SK-N-SH (cell line): ENCODE results near the gene SYNE2. TPM values are rescaled to one million over a fixed set of nuclear protein-coding genes. Genes with fewer than 3 reads are reported as not detected.

Source experiments
- CTCF ChIA-PET: fragments of 300-600, 350-600 bp; formaldehyde crosslinking; extraction: SDS; loops from one replicate; lab custom pipeline; 2021; lab: Yijun Ruan, JAX
- POLR2A ChIA-PET: fragments of 350-600 bp; sonication (Branson Sonifier 250); formaldehyde crosslinking; extraction: SDS; loops from one replicate; lab custom pipeline; 2020; ENCODE audit warnings: antibody characterized with exemption, inconsistent platforms; lab: Yijun Ruan, JAX
- DNase-seq: peaks from one replicate; pipeline ENCODE4 v3.0.0; 2012
- H2AFZ ChIP-seq: fragments of 200-600 bp; sonication (generic); 2 replicates; pipeline ENCODE4 v1.8.1; 2016; ENCODE audit warnings: antibody characterized with exemption, mild to moderate bottlenecking, low read depth
- H3F3A ChIP-seq: fragments of 200-600 bp; sonication (generic); replicated peaks from 2 replicates; pipeline ENCODE3; 2016; ENCODE audit warnings: antibody characterized with exemption, mild to moderate bottlenecking; ENCODE audit not compliant: insufficient read depth
- H3K27ac ChIP-seq, 2 experiments: fragments of 200-500 bp in 1 of 2; fragments of 200-600 bp in 1 of 2; sonication (Bioruptor generic) in 1 of 2; sonication (generic), shearing (Covaris generic) in 1 of 2; 2 replicates each; pipeline versions ENCODE4 v1.5.1 to v1.6.1; 2014 to 2016; ENCODE audit warnings: low read depth in 2 of 2, inconsistent platforms in 1 of 2, low read length in 1 of 2, mild to moderate bottlenecking in 1 of 2, mixed read lengths in 1 of 2
- H3K27me3 ChIP-seq: fragments of 200-600 bp; sonication (generic), shearing (Covaris generic); 2 replicates; pipeline ENCODE4 v1.6.1; 2016; ENCODE audit warnings: mixed run types; ENCODE audit not compliant: insufficient read depth
- H3K36me3 ChIP-seq, 2 experiments: fragments of 200-500 bp in 1 of 2; fragments of 200-600 bp in 1 of 2; sonication (Bioruptor generic) in 1 of 2; sonication (generic) in 1 of 2; replicated peaks in 1 of 2; 2 replicates each; pipeline versions ENCODE3 to v1.5.1; 2014 to 2016; ENCODE audit warnings: low read length in 1 of 2, mild to moderate bottlenecking in 1 of 2; ENCODE audit not compliant: insufficient read depth in 2 of 2, control insufficient read depth in 1 of 2
- H3K4me1 ChIP-seq, 2 experiments: fragments of 200-500 bp in 1 of 2; fragments of 200-600 bp in 1 of 2; sonication (Bioruptor generic) in 1 of 2; sonication (generic), shearing (Covaris generic) in 1 of 2; 2 replicates each; pipeline versions ENCODE4 v1.5.1 to v1.6.1; 2014 to 2016; ENCODE audit warnings: low read depth in 1 of 2, low read length in 1 of 2, mixed run types in 1 of 2; ENCODE audit not compliant: insufficient read depth in 2 of 2, control insufficient read depth in 1 of 2
- H3K4me2 ChIP-seq: fragments of 200-600 bp; sonication (generic), shearing (Covaris generic); 2 replicates; pipeline ENCODE4 v1.6.1; 2017; ENCODE audit warnings: mixed run types
- H3K4me3 ChIP-seq, 2 experiments: fragments of 200-500 bp in 1 of 2; fragments of 200-600 bp in 1 of 2; sonication (Bioruptor generic) in 1 of 2; sonication (generic), shearing (Covaris generic) in 1 of 2; 2 replicates each; pipeline versions ENCODE4 v1.5.1 to v1.8.1; 2014 to 2016; ENCODE audit warnings: low read depth in 2 of 2, inconsistent platforms in 1 of 2, low read length in 1 of 2, mild to moderate bottlenecking in 1 of 2, mixed read lengths in 1 of 2, moderate library complexity in 1 of 2
- H3K79me2 ChIP-seq: fragments of 200-600 bp; sonication (generic); 2 replicates; pipeline ENCODE4 v1.8.1; 2017; ENCODE audit warnings: mild to moderate bottlenecking; ENCODE audit not compliant: insufficient read depth
- H3K9ac ChIP-seq: fragments of 200-600 bp; sonication (generic); 2 replicates; pipeline ENCODE4 v1.6.1; 2017; ENCODE audit warnings: mixed run types
- H3K9me2 ChIP-seq: fragments of 200-600 bp; sonication (generic); 2 replicates; pipeline ENCODE4 v1.6.1; 2017; ENCODE audit warnings: mixed run types
- H3K9me3 ChIP-seq: fragments of 200-600 bp; sonication (generic); 2 replicates; pipeline ENCODE4 v1.6.1; 2017; ENCODE audit warnings: mixed run types, mild to moderate bottlenecking, moderate library complexity
- H4K20me1 ChIP-seq: fragments of 200-600 bp; sonication (generic); 2 replicates; pipeline ENCODE4 v1.6.1; 2017; ENCODE audit warnings: mild to moderate bottlenecking, mixed run types; ENCODE audit not compliant: insufficient read depth
- ELF1 ChIP-seq: IDR thresholded peaks from 2 replicates; pipeline ENCODE4 v1.4.0; 2012
- EZH2phosphoT487 ChIP-seq: fragments of 200-600 bp; sonication (generic); IDR thresholded peaks from 2 replicates; pipeline ENCODE4 v1.6.1; 2017; ENCODE audit warnings: low read depth, mixed run types, mild to moderate bottlenecking, antibody characterized with exemption, moderate library complexity, borderline replicate concordance
- MXI1 ChIP-seq: IDR thresholded peaks from 2 replicates; pipeline ENCODE4 v1.6.1; 2012; ENCODE audit warnings: mild to moderate bottlenecking, low read depth, low read length, improper control_type of control experiment
- PBX3 ChIP-seq: IDR thresholded peaks from 2 replicates; pipeline ENCODE4; 2012
- RCOR1 ChIP-seq: fragments of 150-350 bp; IDR thresholded peaks from 2 replicates; pipeline ENCODE4 v1.6.1; 2017; ENCODE audit warnings: antibody characterized with exemption, low read length
- REST ChIP-seq: IDR thresholded peaks from 2 replicates; pipeline ENCODE4 v1.6.1; 2012; ENCODE audit warnings: mild to moderate bottlenecking, low read depth, low read length, moderate library complexity
- RFX5 ChIP-seq: IDR thresholded peaks from 2 replicates; pipeline ENCODE4 v1.6.1; 2012; ENCODE audit warnings: mild to moderate bottlenecking, improper control_type of control experiment, low read length
- SIN3A ChIP-seq: IDR thresholded peaks from 2 replicates; pipeline ENCODE4 v1.6.1; 2012; ENCODE audit warnings: low read depth, mild to moderate bottlenecking, low read length, moderate library complexity, borderline replicate concordance
- USF2 ChIP-seq: fragments of 150-350 bp; IDR thresholded peaks from 2 replicates; pipeline ENCODE4 v1.6.1; 2017; ENCODE audit warnings: antibody characterized with exemption, low read length, low read depth, borderline replicate concordance
- YY1 ChIP-seq: IDR thresholded peaks from 2 replicates; pipeline ENCODE4 v1.4.0; 2012; ENCODE audit warnings: low read depth, mild to moderate bottlenecking
- WGBS: methylation state at CpG from one replicate; pipeline ENCODE4 v1.1.6; 2017; ENCODE audit warnings: low lambda C conversion rate; 5-methylcytosine and 5-hydroxymethylcytosine counted together
- polyA plus RNA-seq, 3 experiments: library from polyadenylated mRNA; depleted of rRNA; stranded (reverse); fragments of >200 nt; gene quantifications; 2 replicates each; pipeline ENCODE4 v1.2.3, GENCODE V29; 2012
- TF ChIP-seq, protein P1 (sequence below): IDR thresholded peaks from 2 replicates; pipeline ENCODE4 v1.4.0; 2012; ENCODE audit warnings: low read depth, borderline replicate concordance
- TF ChIP-seq, protein P2 (sequence below): IDR thresholded peaks from 2 replicates; pipeline ENCODE4 v1.4.0; 2012; ENCODE audit warnings: low read depth
- TF ChIP-seq, protein P3 (sequence below): IDR thresholded peaks from 2 replicates; pipeline ENCODE4 v1.4.0; 2012; ENCODE audit warnings: low read depth, borderline replicate concordance

SYNE2 gene
- polyA plus RNA-seq, 1 of the 3 experiments (the other 2 are of a cell fraction) = 7.1 TPM

- no peak for TF ChIP-seq PBX3
- TF ChIP-seq, protein P1, sequence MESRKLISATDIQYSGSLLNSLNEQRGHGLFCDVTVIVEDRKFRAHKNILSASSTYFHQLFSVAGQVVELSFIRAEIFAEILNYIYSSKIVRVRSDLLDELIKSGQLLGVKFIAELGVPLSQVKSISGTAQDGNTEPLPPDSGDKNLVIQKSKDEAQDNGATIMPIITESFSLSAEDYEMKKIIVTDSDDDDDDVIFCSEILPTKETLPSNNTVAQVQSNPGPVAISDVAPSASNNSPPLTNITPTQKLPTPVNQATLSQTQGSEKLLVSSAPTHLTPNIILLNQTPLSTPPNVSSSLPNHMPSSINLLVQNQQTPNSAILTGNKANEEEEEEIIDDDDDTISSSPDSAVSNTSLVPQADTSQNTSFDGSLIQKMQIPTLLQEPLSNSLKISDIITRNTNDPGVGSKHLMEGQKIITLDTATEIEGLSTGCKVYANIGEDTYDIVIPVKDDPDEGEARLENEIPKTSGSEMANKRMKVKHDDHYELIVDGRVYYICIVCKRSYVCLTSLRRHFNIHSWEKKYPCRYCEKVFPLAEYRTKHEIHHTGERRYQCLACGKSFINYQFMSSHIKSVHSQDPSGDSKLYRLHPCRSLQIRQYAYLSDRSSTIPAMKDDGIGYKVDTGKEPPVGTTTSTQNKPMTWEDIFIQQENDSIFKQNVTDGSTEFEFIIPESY = no peak
- no peak for TF ChIP-seq MXI1
- no peak for TF ChIP-seq ELF1
- TF ChIP-seq SIN3A = no peak
- TF ChIP-seq RCOR1 = no peak
- Histone ChIP-seq H3K36me3 (no peaks in the 10 kb centered on the region), H3K9me3 (no peaks in the 10 kb centered on the region), H3K9ac (no peak overlapping the region), H3K4me2 (no peak overlapping the region), H3K9me2 (no peaks in the 10 kb centered on the region), H4K20me1 (no peaks in the 10 kb centered on the region), H2AFZ (no peak overlapping the region), H3K79me2 (no peaks in the 10 kb centered on the region), H3K4me1 (no peaks in the 10 kb centered on the region), H3K4me3 (no peak overlapping the region), H3K27ac (no peak overlapping the region), H3F3A (no peaks in the 10 kb centered on the region), H3K27me3 (no peaks in the 10 kb centered on the region)
- WGBS = 97% methylated on average over 2 of the region's 2 CpGs
- ChIA-PET CTCF (no interaction called here), POLR2A (no interaction called here)
- no peak for DNase-seq
Observed at GRCh38 chr14:64064447-64064846, 211.6 kb downstream of the SYNE2 start.

GRCh38 chr14:64069634-64070359 lies 217.0 kb downstream of the SYNE2 start:
- CTCF ChIA-PET = no interaction called here
- Histone ChIP-seq H3F3A (no peaks in the 10 kb centered on the region), H3K9me3 (no peaks in the 10 kb centered on the region), H3K27me3 (no peaks in the 10 kb centered on the region), H3K9me2 (no peaks in the 10 kb centered on the region), H3K79me2 (no peaks in the 10 kb centered on the region), H3K4me3 (no peak overlapping the region), H3K4me2 (no peak overlapping the region), H4K20me1 (no peaks in the 10 kb centered on the region), H3K9ac (no peak overlapping the region), H2AFZ (no peak overlapping the region), H3K36me3 (peaks cover 0 to 4% of the 10 kb centered on the region in 2 experiments), H3K27ac (no peak overlapping the region), H3K4me1 (no peaks in the 10 kb centered on the region)
- POLR2A ChIA-PET = no interaction called here
- 64% methylated on average over 5 of the region's 5 CpGs for WGBS
- DNase-seq = no peak
- TF ChIP-seq, protein P2, sequence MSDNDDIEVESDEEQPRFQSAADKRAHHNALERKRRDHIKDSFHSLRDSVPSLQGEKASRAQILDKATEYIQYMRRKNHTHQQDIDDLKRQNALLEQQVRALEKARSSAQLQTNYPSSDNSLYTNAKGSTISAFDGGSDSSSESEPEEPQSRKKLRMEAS = no peak
- TF ChIP-seq REST (no peak), YY1 (no peak), EZH2phosphoT487 (no peak), RFX5 (no peak), USF2 (no peak), SIN3A (no peak)
- TF ChIP-seq, protein P3, sequence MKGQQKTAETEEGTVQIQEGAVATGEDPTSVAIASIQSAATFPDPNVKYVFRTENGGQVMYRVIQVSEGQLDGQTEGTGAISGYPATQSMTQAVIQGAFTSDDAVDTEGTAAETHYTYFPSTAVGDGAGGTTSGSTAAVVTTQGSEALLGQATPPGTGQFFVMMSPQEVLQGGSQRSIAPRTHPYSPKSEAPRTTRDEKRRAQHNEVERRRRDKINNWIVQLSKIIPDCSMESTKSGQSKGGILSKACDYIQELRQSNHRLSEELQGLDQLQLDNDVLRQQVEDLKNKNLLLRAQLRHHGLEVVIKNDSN = no peak
- TF ChIP-seq, protein P1 = no peak
